GM18505 (cell line): ENCODE results near the gene ACER2.

Source experiments
- ATAC-seq: cut with Tn5 transposase; IDR thresholded peaks from one replicate; pipeline ENCODE4 v1.9.1; 2021; ENCODE audit not compliant: unreplicated experiment
- POLR2A ChIP-seq: IDR thresholded peaks from 4 replicates; pipeline ENCODE4 v1.6.1; 2011; ENCODE audit warnings: borderline replicate concordance; ENCODE audit not compliant: insufficient read depth, insufficient read length; ENCODE audit errors: extremely low read depth

ACER2 gene

DNA sequence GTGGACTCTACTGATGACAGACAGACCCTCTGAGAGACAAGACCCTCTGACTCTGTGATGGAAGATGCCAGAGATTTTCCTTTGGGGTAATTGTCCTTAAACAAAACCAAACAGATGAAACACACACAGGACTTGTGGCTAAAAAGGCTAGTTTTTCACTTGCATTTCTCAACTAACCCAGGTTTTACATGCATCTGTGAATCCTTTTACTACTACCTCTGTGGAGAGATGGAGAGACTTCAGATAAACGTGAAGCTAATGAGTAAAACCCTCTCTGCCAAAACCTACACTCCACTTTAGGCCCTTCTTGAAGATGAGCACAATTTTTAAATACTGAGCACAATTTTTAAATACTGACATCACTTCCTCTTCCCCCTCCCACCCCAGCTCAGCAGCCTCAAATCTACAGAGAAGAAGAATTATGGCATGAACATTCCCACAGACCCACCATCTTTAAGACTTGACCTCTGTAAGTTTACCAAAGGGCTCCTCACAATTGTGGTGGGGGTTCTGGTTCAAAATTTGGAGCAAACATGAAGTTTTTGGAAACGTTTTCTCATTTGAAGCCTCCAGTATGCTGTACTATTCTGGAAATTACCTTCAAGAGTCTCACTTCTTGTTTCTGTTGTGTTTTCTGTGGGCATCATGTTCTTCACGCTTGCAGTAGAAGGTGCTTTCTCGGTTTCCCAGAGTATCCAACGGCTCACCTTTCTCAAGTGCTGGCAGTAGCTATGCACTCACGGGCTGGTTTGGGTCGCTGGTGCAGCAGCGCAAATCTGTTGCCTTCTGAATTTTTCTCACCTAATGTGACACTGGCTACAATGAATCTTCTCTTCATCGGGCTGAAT is 42.7 kb downstream of the ACER2 start:
- TF ChIP-seq POLR2A = peak; percentile 29
- peak; percentile 91 for ATAC-seq

DNA sequence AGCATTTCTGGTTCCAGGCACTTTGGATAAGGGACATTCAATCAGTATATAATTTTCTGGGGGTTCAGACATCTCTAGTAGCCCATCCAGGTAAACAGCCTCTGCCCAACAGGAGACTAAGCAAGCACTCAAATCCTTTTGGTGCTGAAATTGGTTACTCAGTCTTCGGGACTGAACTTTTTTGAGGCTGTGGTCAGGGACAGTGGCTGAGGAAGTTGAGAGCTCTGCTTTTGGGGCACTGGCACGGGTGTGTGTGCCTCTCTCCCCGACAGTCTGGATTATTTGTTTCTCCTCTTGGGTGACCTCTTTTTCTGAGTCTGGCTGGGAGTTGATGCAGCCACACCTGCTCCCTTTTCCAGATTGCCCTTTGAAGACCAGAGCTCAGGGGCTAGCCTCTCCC is 47.6 kb downstream of the ACER2 start:
- no peak for TF ChIP-seq POLR2A

DNA sequence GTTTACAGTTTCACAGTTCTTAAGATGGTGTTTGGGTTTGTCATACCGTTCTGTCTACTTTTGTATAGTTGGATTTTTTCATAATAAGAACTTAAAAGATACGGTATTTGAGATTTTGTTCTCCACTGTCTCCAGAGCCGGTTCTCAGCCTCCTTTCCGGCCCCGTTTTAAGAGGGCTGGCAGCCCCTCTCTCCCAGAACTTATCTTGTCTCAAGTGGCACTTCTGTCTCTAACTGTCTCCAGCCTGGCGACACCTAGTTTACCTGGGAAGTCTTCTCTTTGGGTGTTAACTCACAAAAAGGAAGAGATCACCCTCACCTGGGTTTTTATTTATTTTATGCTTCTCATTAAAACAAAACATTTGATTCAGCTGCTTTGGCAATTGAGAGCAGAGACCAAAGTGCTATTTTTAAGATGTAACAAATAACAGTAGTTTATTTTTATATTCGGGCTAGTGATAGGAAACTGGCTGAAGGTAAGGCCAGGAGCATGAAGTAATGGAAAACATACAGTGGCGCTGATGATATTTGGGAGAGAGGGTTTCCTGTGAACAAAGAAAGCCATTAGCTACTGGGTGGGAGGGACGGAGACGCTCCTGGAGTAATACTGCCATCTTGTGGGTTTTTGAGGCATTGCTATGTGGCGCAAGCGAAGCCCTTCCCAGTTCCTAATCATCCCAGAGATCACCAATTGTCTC is 48.3 kb downstream of the ACER2 start:
- no peak for TF ChIP-seq POLR2A
- peak; percentile 75 for ATAC-seq

More for the DNA sequence above, 47.6 kb downstream of the ACER2 start:
- no peak for ATAC-seq

DNA sequence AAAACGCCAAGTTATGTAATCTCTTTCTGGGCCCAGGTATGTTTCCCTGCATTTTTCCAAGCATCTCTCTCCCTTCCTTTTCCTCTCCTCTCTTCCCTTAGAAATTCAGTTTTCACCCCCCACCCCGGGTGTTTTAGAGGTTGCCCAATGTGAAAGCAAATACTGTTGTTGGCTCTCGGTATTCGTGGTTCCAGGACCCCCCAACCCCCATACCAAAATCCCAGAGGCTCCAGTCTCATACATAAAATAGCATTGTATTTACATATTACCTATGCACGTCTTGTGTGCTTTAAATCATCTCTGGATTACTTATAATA is 48.8 kb downstream of the ACER2 start:
- ATAC-seq = peak; percentile 21

DNA sequence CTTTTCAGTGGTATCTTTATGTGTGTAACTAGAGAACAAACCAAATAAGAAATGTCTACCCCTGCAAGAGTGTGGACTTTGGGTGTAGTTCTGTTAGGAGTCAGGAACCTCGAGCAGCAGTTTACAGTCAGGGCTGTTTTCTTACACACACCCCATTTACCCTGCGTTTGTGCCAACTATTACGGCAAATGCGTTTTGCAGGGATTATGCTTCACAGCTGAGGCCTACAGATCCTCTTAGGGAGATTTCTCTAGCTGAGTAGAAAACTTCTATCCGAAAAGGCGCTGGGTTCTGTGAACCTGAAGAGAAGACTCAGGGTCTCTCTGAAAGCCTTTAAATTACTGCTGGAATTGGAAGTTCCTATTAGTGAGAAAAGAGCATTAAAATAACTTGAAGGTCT is 51.4 kb downstream of the ACER2 start:
- no peak for ATAC-seq
- no peak for TF ChIP-seq POLR2A

More for the DNA sequence above, 48.8 kb downstream of the ACER2 start:
- no peak for TF ChIP-seq POLR2A

DNA sequence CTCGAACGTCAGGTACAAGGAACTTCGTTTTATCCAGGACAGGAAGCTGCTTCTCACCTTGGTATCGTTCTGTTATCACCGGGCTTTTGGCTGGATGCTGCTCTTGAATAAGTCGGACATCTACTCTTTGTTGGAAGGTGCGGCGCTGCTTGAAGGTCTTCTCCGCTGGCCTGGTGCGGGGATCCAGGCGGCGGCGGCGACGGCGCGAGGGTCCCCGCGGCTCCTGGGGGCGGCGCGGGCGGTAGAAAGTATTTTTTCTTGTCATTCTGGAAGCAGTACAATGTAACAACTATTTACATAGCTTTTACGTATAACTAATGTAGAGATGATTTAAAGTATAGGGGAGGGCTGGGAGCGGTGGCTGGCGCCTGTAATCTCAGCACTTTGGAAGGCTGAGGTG is 52.3 kb downstream of the ACER2 start:
- no peak for ATAC-seq
- TF ChIP-seq POLR2A = no peak

DNA sequence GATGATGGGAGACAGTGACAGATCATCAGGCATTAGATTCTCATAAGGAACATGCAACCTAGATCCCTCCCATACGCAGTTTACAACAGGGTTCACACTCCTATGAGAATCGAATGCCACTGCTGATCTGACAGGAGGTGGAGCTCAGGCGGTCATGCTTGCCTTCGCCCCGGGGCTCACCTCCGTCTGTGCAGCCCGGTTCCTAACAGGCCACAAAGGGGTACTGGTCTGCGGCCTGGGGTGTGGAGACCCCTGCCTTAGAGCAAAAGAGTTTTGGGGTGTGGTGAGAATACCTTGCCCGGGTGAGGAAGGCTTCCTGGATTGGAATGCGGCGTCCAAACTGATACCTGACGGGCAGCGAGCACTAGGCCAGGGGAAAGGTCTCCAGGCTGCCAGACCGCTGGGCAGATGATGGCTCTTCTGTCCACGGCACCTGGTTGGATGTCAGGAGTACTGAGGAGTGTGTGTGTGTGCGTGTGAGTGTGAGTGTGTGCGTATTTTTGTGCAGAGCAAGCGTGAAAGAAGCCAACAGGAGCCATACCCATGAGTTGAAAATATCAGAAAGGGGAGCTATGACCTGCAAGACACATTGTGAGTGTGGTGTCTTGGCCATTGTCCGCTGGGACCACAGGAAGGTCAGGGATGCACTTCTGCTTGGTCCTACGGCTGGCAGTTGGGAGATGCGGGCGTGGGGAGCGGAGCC is 55.4 kb downstream of the ACER2 start:
- no peak for TF ChIP-seq POLR2A
- peak; percentile 3 for ATAC-seq

DNA sequence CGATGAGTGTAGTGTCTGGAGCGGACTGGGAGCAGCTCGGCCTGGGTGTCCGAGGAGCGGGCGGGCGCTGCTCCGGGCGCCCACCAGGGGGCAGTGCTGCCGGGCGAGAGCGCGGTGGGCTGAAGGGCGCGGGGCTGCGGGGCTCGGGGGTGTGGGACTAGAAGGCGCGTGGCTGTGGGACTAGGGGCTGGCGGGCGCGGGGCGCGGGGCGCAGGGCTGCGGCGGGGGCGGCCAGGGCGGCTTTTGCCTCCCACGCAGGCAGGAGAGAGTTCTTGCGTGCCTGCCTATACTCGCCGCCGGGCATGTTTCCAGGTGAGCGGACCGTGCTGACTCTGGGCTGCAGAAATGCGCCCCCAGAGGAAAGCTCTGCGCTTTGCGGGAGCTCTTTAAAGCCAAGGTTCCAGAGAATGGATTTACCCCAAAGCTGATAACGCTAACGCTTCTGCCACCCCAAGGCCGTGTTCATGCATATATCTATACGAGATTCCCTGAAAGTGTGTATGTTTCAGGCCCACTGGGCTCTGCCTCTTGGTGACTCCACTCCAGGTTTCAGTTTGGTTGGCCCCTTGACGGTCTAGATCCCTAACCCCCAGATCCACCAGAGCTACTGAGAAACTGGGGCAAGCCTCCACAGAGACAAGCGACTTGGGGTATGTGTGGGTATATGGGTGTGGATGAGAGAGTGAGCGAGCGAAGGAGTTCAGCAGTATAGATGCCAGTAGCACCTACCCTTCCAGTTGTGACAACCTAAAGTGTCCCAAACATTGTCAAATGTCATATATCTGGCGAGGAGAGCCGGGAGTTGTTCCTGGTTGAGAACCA is 56.2 kb downstream of the ACER2 start:
- peak; percentile 96 for ATAC-seq
- TF ChIP-seq POLR2A = no peak

DNA sequence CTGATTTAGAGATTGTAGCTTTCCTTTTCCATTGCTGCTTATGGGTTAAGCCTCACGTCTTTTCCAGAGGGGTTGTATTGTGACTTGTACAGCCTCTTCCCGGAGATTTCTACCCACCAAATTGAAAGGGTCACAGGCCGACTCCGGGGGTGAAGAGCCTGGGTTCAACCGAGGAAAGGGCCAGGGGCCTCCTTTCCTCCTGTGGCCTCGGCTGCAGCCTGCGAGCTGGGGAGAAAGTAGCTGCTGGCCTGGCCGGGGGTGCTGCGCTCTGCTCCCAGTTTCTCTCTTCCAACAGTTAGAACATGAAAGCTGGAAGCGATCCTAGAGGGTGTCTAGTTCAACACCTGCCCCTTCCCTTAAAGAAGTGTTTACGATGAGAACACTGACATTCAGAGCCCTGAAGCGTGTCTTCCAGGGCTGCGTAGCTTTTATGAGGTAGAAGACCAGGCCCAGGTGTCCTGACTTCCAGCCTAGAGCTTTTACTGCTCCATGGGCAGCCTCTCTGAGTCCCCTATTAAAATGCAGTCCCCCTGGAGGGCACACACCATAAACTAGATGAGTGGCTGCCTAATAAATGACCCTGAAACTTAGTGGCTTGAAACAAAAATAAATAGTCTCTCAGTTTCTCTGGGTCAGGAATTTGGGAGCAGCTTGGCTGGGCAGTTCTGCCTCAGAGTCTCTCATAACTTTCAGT is 56.9 kb downstream of the ACER2 start:
- no peak for TF ChIP-seq POLR2A
- no peak for ATAC-seq

DNA sequence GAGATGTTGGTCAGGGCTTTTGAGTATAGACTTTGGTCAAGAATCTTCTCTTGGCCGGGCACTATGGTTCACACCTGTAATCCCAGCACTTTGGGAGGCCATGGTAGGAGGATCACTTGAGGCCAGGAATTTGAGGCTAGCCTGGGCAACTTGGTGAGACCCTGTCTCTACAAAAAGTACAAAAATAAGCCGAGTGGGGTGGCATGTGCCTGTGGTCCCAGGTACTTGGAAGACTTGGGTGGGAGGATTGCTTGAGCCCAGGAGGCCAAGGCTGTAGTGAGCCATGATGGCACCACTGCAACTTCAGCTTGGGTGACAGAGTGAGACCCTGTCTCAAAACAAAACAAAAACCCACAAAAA is 57.5 kb downstream of the ACER2 start:
- no peak for ATAC-seq
- no peak for TF ChIP-seq POLR2A

DNA sequence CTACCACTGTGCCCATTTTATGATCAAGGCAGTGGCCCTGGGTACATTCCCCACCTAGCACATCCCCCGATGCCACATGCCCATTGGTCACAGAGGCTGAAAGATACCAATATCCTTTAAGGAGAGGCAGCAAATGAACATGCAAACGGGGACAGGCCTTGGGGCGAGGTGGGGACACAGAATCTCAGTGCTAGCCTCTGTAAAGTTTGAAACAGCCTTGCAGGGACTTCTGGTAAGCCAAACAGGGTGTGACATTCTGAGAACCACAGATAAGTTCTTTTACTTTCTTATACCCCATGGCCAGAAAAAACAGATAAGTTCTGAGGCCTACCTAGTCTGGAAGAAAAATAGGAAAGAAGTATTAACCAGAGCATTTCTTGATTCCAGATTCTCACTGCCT is 60.5 kb downstream of the ACER2 start:
- no peak for ATAC-seq
- TF ChIP-seq POLR2A = no peak

DNA sequence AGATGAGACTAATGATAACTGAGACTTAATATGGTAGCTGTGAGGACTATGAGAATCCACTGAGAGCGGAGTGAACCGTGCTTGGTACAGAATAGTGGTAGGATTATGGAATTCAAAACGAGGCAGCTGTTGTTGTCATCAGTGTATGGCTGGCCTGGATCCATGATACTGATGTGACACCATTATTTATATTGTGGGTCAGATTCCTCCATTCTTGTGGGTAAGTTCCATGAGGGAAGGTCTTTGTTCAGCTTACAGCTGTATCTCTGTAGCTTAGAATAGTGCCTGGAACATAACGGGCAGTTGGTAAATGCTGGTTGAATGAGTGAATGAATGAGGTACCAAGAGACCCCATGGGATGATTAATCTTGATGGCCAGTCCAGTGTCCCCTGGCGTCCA is 61.8 kb downstream of the ACER2 start:
- TF ChIP-seq POLR2A = no peak
- no peak for ATAC-seq
